ENCODE data around the gene MUC5AC.

DNA sequence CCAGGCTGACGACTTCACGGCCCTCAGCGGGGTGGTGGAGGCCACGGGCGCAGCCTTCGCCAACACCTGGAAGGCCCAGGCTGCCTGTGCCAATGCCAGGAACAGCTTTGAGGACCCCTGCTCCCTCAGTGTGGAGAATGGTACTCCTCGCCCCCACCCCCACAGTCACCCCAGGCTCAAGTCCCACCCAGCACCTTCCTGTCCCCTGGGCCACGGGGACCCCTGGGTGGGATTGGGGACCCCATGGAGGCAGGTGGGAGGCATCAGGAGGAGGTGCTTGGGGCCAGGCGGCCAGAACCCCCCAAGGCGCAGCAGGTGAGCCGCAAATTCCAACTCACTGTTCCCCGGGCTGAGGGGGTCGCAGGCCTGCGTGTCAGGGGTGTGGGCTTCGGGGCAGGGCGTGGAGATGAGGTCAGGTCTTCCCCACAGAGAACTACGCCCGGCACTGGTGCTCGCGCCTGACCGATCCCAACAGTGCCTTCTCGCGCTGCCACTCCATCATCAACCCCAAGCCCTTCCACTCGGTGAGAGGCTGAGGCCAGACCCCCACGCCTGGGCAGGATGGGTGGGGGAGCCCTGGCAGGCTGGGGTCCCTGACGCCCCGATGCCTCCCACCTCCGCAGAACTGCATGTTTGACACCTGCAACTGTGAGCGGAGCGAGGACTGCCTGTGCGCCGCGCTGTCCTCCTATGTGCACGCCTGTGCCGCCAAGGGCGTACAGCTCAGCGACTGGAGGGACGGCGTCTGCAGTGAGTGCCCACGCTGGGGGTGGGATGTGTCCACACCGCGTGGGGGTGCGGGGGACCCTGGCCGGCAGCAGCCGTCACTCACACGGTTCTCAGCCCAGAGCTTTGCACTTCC lies 74.5 kb downstream of the MUC5AC start:
- TF ChIP-seq, protein P1, sequence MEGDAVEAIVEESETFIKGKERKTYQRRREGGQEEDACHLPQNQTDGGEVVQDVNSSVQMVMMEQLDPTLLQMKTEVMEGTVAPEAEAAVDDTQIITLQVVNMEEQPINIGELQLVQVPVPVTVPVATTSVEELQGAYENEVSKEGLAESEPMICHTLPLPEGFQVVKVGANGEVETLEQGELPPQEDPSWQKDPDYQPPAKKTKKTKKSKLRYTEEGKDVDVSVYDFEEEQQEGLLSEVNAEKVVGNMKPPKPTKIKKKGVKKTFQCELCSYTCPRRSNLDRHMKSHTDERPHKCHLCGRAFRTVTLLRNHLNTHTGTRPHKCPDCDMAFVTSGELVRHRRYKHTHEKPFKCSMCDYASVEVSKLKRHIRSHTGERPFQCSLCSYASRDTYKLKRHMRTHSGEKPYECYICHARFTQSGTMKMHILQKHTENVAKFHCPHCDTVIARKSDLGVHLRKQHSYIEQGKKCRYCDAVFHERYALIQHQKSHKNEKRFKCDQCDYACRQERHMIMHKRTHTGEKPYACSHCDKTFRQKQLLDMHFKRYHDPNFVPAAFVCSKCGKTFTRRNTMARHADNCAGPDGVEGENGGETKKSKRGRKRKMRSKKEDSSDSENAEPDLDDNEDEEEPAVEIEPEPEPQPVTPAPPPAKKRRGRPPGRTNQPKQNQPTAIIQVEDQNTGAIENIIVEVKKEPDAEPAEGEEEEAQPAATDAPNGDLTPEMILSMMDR (IDR thresholded peaks at IDR 0.05) = no peak
- no peak for TF ChIP-seq EP300 (IDR thresholded peaks at IDR 0.05)
